Measurements from ENCODE around the gene TBC1D1. TPM values are rescaled to one million over a fixed set of nuclear protein-coding genes. Genes with fewer than 3 reads are reported as not detected.
A peak's percentile ranks its signal among the peaks of the same experiment; 100 is the strongest.

The TBC1D1 gene
- total RNA-seq, 2 experiments from 2014 or later: 40.7 to 46.5 TPM

GRCh38 chr4:38129460-38130227 is 238.8 kb downstream of the TBC1D1 start:
- H3K4me3 Mint-ChIP-seq: no peak overlapping the region
- ATAC-seq (ENCODE audit: poor library complexity) (no peak), DNase-seq (no peak)
- POLR2A ChIA-PET: interaction anchor here (1.0 kb wide), 1 partner anchor 28 kb away, joined by 3 read pairs; no protein-coding TSS in a partner anchor
- H3K27ac Mint-ChIP-seq: peak overlapping the region; percentile 91
- intact Hi-C loops (cut with DNase I, micrococcal nuclease): loop anchor here in 1 of 2 experiments (2.0 to 5.0 kb wide), 3 partner anchors 25 to 67 kb away; no protein-coding TSS in a partner anchor
- peak overlapping the region in 1 of 2 donors; percentile 31 for H3K27ac ChIP-seq (ENCODE audit: low read depth in 1 of 2, low read length in 2 of 2)
- no peak overlapping the region for H3K4me3 ChIP-seq (ENCODE audit: low read length)
- no peaks in the 10 kb centered on the region for H3K9me3 ChIP-seq (ENCODE audit: control insufficient read depth in 1 of 2, insufficient read depth in 1 of 2, low read length in 2 of 2)
- H3K4me1 Mint-ChIP-seq (ENCODE audit: low read depth): peaks cover 53% of the 10 kb centered on the region
- CTCF ChIA-PET: interaction anchor here (1.0 kb wide), 1 partner anchor 37 kb away, joined by 3 read pairs; no protein-coding TSS in a partner anchor
- H3K27me3 ChIP-seq (ENCODE audit: control insufficient read depth in 1 of 2, insufficient read depth in 2 of 2, low read length in 2 of 2): no peaks in the 10 kb centered on the region
- H3K4me1 ChIP-seq (ENCODE audit: insufficient read depth, low read length): peaks cover 50% of the 10 kb centered on the region
- TF ChIP-seq CTCF (IDR thresholded peaks at IDR 0.05): no peak
- no peaks in the 10 kb centered on the region for H3K27me3 Mint-ChIP-seq
- H3K36me3 ChIP-seq (ENCODE audit: insufficient read depth, low read length): peaks cover 22% of the 10 kb centered on the region
- no peaks in the 10 kb centered on the region for H3K9me3 Mint-ChIP-seq
- peaks cover 63% of the 10 kb centered on the region for H3K36me3 Mint-ChIP-seq (ENCODE audit: low read depth)

GRCh38 chr4:38130884-38131283 is 240.0 kb downstream of the TBC1D1 start:
- intact Hi-C loops (cut with DNase I, micrococcal nuclease): loop anchor here in 1 of 2 experiments (2.0 to 5.0 kb wide), 3 partner anchors 24 to 69 kb away; no protein-coding TSS in a partner anchor

More at GRCh38 chr4:38130884-38131283, 240.0 kb downstream of the TBC1D1 start:
- Mint-ChIP-seq H3K36me3 (ENCODE audit: low read depth) (peaks cover 61% of the 10 kb centered on the region), H3K9me3 (no peaks in the 10 kb centered on the region), H3K4me3 (peak overlapping the region; percentile 85), H3K27me3 (no peaks in the 10 kb centered on the region), H3K4me1 (ENCODE audit: low read depth) (peaks cover 53% of the 10 kb centered on the region), H3K27ac (peak overlapping the region; percentile 91)
- Histone ChIP-seq H3K9me3 (ENCODE audit: control insufficient read depth in 1 of 2, insufficient read depth in 1 of 2, low read length in 2 of 2) (no peaks in the 10 kb centered on the region), H3K4me1 (ENCODE audit: insufficient read depth, low read length) (peaks cover 50% of the 10 kb centered on the region), H3K27me3 (ENCODE audit: control insufficient read depth in 1 of 2, insufficient read depth in 2 of 2, low read length in 2 of 2) (no peaks in the 10 kb centered on the region), H3K4me3 (ENCODE audit: low read length) (no peak overlapping the region), H3K27ac (ENCODE audit: low read depth in 1 of 2, low read length in 2 of 2) (peak overlapping the region in 1 of 2 donors; percentile 32), H3K36me3 (ENCODE audit: insufficient read depth, low read length) (peaks cover 22% of the 10 kb centered on the region)
- ChIA-PET POLR2A (interaction anchor here (0.7 to 1.3 kb wide), 5 partner anchors 17 to 196 kb away, joined by 3 to 8 read pairs (median 3); no protein-coding TSS in a partner anchor), CTCF (interaction anchor here (1.7 to 1.9 kb wide), 2 partner anchors 47 to 61 kb away, joined by 6 to 9 read pairs; no protein-coding TSS in a partner anchor)
- DNase-seq (no peak), ATAC-seq (ENCODE audit: poor library complexity) (no peak)
- TF ChIP-seq CTCF (IDR thresholded peaks at IDR 0.05): no peak

Measured in CD4-positive, alpha-beta T cell (primary cell).